ENCODE results near the gene IREB2.

DNA sequence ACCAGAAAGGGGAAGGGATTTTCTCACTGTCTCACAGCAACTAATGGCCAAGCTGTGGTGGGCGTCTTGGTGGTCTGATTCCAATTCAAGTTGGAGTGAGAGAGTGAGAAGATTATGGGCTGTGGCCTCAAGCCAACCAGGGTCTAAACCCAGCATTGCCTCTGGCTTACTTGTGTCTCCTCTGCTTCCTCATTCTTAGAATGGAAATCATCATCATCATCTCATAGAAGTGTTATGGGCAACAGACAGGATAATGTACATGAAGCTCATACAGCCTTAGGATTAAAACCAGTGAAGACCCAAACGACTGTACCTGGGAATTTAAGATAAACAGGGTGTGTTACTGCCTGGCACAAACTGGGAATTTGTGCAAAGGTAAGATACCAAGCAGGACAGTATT, 29.1 kb upstream of the IREB2 start:
- TF ChIP-seq REST (IDR thresholded peaks at IDR 0.05; ENCODE audit: unreplicated experiment) (no peak), CREB1 (CRISPR knock-in tag; IDR thresholded peaks at IDR 0.05; ENCODE audit: low read depth) (no peak), EZH2phosphoT487 (IDR thresholded peaks at IDR 0.05; ENCODE audit: unreplicated experiment) (no peak), POLR2AphosphoS5 (IDR thresholded peaks at IDR 0.05; ENCODE audit: low read depth) (no peak), EZH2 (IDR thresholded peaks at IDR 0.05; ENCODE audit: low read depth, unreplicated experiment) (no peak), ZNF114 (CRISPR knock-in tag; IDR thresholded peaks at IDR 0.05) (no peak)
- TF ChIP-seq, protein P1, sequence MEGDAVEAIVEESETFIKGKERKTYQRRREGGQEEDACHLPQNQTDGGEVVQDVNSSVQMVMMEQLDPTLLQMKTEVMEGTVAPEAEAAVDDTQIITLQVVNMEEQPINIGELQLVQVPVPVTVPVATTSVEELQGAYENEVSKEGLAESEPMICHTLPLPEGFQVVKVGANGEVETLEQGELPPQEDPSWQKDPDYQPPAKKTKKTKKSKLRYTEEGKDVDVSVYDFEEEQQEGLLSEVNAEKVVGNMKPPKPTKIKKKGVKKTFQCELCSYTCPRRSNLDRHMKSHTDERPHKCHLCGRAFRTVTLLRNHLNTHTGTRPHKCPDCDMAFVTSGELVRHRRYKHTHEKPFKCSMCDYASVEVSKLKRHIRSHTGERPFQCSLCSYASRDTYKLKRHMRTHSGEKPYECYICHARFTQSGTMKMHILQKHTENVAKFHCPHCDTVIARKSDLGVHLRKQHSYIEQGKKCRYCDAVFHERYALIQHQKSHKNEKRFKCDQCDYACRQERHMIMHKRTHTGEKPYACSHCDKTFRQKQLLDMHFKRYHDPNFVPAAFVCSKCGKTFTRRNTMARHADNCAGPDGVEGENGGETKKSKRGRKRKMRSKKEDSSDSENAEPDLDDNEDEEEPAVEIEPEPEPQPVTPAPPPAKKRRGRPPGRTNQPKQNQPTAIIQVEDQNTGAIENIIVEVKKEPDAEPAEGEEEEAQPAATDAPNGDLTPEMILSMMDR (conservative IDR thresholded peaks at IDR 0.05; ENCODE audit: low read depth in 2 of 2): no peak

Data from GM23338 (cell line).